Measurements from ENCODE around the gene CLIC3.

DNA sequence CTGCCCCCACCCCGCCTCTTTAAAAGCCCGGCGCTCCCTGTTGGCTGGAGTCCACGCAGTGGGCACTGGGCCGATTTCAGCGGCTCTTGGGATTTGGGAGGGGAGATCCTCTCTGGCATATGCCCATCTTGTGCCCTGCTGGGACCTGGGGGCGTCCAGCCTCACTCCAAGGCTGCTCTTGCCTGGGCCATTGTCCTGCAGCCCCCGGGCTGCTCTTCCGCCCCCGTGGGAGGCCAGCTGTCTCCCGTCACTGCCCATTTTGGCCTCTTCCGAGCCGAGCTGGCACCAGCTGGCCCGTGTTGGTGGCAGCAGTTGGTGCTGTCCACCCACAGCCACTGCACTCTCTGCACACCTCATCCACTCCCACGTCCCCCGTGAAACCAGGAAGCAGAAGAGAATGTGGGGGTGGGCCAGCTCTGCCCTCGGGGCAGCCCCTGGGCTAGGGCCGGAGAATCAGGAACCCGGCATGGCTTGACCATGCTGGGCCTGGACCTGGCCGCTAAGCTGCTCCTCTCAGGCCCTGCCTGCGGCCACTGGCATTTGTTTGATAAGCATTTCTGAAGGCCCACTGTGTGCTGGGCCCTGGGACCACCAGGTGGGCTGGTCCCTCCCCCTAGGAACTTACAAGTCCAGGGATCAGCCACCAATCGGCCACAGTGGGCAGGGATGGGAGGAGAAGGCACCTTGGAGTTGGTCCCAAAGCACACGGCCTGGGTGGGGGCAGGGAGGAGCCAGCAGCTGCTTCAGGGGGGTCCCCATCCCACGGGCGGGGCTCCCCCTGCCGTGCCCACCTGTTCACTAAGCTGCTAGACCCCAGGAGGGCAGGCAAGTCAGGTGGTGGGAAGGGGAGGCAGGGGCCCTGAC lies 49.1 kb downstream of the CLIC3 start:
- no peak for TF ChIP-seq CTCF (IDR thresholded peaks at IDR 0.05)
- TF ChIP-seq, protein P1, sequence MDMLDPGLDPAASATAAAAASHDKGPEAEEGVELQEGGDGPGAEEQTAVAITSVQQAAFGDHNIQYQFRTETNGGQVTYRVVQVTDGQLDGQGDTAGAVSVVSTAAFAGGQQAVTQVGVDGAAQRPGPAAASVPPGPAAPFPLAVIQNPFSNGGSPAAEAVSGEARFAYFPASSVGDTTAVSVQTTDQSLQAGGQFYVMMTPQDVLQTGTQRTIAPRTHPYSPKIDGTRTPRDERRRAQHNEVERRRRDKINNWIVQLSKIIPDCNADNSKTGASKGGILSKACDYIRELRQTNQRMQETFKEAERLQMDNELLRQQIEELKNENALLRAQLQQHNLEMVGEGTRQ (IDR thresholded peaks at IDR 0.05) = no peak
- no peak for TF ChIP-seq JUNB (IDR thresholded peaks at IDR 0.05)
- TF ChIP-seq MAFK (IDR thresholded peaks at IDR 0.05; ENCODE audit: partially characterized antibody) = no peak
- TF ChIP-seq EP300 (IDR thresholded peaks at IDR 0.05) = no peak
- TF ChIP-seq POLR2A (IDR thresholded peaks at IDR 0.05; ENCODE audit: low read length) = no peak
- no peak for TF ChIP-seq RFX5 (IDR thresholded peaks at IDR 0.05)
- TF ChIP-seq, protein P2, sequence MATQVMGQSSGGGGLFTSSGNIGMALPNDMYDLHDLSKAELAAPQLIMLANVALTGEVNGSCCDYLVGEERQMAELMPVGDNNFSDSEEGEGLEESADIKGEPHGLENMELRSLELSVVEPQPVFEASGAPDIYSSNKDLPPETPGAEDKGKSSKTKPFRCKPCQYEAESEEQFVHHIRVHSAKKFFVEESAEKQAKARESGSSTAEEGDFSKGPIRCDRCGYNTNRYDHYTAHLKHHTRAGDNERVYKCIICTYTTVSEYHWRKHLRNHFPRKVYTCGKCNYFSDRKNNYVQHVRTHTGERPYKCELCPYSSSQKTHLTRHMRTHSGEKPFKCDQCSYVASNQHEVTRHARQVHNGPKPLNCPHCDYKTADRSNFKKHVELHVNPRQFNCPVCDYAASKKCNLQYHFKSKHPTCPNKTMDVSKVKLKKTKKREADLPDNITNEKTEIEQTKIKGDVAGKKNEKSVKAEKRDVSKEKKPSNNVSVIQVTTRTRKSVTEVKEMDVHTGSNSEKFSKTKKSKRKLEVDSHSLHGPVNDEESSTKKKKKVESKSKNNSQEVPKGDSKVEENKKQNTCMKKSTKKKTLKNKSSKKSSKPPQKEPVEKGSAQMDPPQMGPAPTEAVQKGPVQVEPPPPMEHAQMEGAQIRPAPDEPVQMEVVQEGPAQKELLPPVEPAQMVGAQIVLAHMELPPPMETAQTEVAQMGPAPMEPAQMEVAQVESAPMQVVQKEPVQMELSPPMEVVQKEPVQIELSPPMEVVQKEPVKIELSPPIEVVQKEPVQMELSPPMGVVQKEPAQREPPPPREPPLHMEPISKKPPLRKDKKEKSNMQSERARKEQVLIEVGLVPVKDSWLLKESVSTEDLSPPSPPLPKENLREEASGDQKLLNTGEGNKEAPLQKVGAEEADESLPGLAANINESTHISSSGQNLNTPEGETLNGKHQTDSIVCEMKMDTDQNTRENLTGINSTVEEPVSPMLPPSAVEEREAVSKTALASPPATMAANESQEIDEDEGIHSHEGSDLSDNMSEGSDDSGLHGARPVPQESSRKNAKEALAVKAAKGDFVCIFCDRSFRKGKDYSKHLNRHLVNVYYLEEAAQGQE (IDR thresholded peaks at IDR 0.05) = no peak
- no peak for TF ChIP-seq ZFP36 (IDR thresholded peaks at IDR 0.05; ENCODE audit: borderline replicate concordance, partially characterized antibody)
- no peak for TF ChIP-seq SMC3 (IDR thresholded peaks at IDR 0.05)
- TF ChIP-seq E2F6 (IDR thresholded peaks at IDR 0.05; ENCODE audit: borderline replicate concordance, low read depth) = no peak
- no peak for TF ChIP-seq FOSL2 (IDR thresholded peaks at IDR 0.05)
- no peak for TF ChIP-seq FOSL2 (CRISPR knock-in tag; IDR thresholded peaks at IDR 0.05)
- no peak for TF ChIP-seq RAD21 (conservative IDR thresholded peaks at IDR 0.05 in 1 of 2, IDR thresholded peaks at IDR 0.05 in 1 of 2)
